Adipose tissue (tissue), 3 donors: Measurements from ENCODE around the gene FAM120A. TPM values are rescaled to one million over a fixed set of nuclear protein-coding genes. Genes with fewer than 3 reads are reported as not detected.

Source experiments
- H3K27ac ChIP-seq: one replicate; pipeline ENCODE4 v1.5.1; 2013; ENCODE audit warnings: low read depth, low read length
- WGBS, 3 donors: extraction: QIAGEN DNeasy Blood & Tissue Kit; methylation state at CpG; one replicate each; pipeline ENCODE4 v1.1.7; 2013; 5-methylcytosine and 5-hydroxymethylcytosine counted together
- polyA plus RNA-seq, 3 donors: library from polyadenylated mRNA; stranded (reverse); fragments of 200-250 nt; gene quantifications; one replicate each; pipeline ENCODE4 v1.2.3, GENCODE V29; 2013
- donor health status: healthy with polysubstance abuse.
- donor health status: Bipolar disorder and iron deficiency.
- donor health status: healthy.

Gene FAM120A
- polyA plus RNA-seq, 3 donors: 38.4 to 60.1 (median 53.3) TPM

DNA sequence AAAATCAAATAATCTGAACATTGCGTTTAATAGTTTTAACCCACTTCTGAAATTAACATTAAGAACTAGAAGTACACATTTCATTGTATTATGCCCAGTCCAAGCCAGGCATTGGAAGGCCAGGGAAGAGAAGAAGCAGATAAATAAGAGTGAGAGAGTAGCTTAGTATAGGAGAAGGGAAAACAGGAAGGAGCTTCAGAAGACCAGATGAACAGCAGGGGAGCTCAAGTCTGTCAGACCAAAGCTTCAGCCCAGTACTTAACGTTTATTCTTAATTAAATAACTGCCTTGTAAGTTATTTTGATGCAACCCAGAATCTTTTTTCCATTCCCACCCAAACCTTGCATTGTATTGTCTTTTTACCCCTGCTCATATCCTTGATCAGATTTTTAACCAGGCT, 13.4 kb downstream of the FAM120A start:
- 60 to 65% (median 60%) methylated on average over 2 of the region's 2 CpGs for WGBS, 3 donors
- no peak overlapping the region for H3K27ac ChIP-seq

DNA sequence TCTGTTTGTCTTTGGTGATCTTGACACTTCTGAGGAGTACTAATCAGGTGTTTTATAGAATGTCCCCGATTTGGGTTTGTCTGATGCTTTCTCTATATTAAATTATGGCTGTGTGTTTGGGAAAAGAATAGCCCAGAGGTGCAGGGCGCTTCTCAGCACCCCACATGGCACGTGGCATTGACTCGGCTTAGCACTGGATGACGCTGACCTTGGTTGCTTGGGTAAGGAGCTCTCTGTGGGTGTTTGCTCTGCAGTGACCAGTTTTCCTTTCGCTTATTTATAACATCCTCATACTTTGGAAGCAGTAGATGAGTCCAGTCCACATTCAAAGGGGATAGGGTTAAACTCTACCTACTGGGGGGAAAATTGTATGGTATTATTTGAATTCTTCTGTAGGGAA, 14.4 kb downstream of the FAM120A start:
- 38 to 95% (median 91%) methylated on average over 6 of the region's 6 CpGs for WGBS, 3 donors
- no peak overlapping the region for H3K27ac ChIP-seq

DNA sequence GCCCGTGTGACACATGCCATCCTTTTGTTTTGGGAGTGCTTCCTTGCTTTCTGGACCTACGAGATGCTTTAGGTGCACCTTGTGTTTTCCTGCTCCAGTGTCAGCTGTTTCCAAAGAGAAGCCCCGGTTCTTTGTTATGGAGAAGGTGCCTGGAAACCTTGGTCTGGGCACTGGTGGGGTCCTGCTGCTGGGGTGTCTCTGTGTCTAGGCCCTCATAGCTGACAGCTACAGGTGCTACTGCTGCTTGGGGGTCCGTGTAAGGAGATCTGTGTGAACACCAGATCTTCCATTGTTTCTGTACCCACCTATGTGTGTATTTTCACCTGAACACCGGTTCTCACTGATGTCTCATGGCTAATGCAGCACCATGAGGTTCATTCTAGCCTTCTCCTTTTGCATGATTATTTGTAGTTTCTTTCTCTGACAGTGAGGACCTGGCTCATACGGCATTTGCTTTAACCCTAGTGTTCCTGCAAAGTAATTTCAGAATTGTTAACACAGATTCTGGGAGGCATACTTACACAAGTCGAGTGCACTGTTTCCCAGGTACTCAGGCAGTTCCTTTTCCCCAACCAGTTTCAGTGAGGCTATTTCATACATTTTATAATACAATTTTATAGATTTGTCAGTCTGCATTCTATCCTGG, 15.1 kb downstream of the FAM120A start:
- 50 to 67% (median 66%) methylated on average over 7 of the region's 7 CpGs for WGBS, 3 donors
- H3K27ac ChIP-seq: no peak overlapping the region

DNA sequence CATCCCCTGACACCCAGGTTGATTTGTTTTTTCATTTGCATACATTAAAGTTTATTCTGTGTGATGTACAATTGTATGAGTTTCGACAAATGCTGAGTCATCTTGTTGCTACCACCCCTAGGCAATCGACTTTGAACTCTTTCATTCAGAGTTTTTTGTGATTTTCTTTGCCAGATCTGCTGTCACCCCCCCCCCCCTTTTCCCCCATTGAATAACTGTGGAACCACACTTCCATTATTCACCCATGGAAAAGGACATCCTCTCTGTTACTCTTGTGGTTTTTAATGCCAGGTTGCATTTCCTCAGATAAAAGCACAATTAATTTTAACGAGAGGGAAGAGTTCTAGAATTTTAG, 15.6 kb downstream of the FAM120A start:
- 23 to 27% (median 24%) methylated on average over 3 of the region's 3 CpGs for WGBS, 3 donors
- H3K27ac ChIP-seq: no peak overlapping the region

DNA sequence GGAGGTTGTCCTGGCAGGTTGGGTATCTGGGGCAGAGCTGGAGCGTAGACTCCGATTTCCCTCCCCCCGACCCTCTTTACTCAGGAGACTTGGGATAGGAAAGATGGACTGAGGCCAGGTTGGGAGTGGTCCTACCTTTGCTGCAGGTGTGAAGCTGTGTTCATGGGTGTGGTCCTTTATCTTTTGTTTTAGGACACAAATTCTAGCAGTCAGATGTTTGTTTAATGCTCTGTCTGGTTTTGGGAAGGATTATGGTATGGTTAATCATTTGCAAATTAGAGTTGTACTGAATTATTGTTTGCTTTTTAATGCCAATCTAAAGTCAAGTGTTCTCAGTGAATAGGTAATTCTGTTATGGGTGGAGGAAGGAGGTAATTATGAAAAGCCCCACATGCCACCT, 16.0 kb downstream of the FAM120A start:
- 18 to 75% (median 71%) methylated on average over 3 of the region's 3 CpGs for WGBS, 3 donors
- no peak overlapping the region for H3K27ac ChIP-seq

DNA sequence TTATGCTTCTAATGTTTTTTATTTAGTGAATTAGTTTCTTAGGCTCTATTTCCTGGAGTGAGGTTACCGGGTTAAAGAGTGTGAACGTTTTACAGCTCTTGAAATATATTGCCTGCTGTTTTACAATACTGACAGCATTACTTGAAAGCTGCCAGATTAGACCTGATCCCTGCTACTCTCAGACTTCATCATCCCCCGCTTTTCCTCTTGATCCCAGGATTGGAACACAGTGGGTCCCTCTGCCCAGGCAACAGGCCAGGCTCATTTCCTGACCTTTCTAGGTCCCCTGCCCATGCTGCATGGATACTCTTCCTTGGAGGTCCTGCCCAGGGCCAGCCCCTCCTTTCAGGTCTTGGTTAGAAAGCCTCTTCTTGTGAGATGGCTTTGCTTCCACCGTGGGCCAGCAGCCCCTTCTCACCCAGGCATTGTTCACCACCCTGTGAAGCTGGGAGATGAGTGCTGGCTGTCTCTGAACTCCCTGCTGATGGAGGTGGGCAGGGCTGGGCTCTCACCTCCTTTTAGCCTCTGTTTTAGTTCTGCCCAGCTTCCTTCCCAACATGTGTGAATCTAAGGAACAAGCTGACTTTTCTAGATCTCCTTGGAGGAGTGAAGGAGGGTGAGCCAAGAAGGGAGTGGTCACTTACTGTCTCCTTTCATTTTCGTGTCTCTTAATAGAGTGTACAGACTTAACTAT, 17.4 kb downstream of the FAM120A start:
- H3K27ac ChIP-seq: peak overlapping the region; percentile 72
- 28 to 32% (median 29%) methylated on average over 5 of the region's 5 CpGs for WGBS, 3 donors

DNA sequence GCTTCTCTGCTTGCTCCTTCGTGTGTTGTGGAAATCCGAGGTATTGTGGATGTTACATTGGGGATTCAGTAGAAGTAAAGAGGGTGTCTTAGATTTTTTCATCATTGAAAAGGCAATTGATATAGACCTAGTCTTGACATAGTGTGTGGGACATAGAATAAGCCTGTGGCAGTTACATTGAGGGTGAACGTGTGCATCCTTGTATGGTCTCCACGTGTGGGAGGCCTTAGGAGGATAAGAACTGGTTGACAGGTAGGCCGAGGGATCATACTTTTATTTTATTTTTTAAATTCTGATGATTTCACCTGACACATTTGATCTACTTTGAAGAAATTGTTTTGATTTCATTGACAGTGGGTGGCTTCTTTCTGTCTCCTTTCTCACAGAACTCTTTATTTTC, 18.9 kb downstream of the FAM120A start:
- 87 to 94% (median 92%) methylated on average over 5 of the region's 5 CpGs for WGBS, 3 donors
- H3K27ac ChIP-seq: no peak overlapping the region

DNA sequence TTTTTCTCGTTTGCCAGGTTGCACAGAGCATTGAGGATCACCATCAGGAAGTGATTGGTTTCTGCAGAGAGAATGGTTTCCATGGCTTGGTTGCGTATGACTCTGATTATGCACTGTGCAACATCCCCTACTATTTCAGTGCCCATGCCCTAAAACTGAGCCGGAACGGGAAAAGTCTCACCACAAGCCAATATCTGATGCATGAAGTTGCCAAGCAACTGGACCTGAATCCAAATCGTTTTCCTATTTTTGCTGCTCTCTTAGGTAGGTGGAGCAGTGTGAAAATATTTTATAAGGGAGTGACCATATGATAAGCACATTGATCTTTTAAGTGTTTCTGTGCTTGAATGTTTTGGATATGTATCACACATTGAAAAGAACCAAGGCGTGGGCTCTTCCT, 19.6 kb downstream of the FAM120A start:
- WGBS, 3 donors: 53 to 79% (median 65%) methylated on average over 6 of the region's 6 CpGs
- H3K27ac ChIP-seq: no peak overlapping the region

DNA sequence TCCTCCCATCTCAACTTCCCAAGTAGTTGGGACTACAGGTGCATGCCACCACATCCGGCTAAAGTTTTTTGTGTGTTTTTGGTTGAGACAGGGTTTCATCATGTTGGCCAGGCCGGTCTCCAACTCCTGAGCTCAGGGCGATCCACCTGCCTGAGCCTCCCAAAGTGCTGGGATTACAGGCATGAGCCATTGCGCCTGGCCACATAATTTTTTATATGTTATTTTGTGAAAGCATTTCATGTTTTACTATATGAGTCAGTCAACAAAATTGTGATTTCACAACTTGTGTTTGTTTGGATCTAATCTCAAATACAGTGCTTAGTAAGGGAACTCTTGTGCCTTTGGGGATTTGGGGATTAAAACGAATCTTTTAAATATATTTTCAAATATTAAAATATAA, 21.9 kb downstream of the FAM120A start:
- no peak overlapping the region for H3K27ac ChIP-seq
- WGBS, 3 donors: 80 to 86% (median 81%) methylated on average over 5 of the region's 5 CpGs

DNA sequence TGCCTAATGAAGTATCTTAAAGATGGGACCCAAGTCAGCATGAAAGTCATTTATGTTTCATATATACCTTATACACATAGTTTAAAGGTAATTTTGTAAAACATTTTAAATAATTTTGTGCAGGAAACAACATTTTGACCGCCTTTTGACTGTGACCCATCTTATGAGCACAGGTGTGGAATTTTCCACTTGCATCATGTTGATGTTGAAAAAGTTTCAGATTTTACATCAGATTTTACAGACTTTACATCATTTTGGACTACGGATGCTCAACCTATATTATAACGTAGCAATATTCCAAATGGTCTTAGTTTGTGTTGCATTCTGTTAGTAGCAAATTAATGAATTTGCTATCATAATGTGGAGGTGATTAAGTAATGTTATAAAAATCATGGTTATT, 23.6 kb downstream of the FAM120A start:
- H3K27ac ChIP-seq: no peak overlapping the region
- 85 to 96% (median 91%) methylated on average over 3 of the region's 3 CpGs for WGBS, 3 donors

DNA sequence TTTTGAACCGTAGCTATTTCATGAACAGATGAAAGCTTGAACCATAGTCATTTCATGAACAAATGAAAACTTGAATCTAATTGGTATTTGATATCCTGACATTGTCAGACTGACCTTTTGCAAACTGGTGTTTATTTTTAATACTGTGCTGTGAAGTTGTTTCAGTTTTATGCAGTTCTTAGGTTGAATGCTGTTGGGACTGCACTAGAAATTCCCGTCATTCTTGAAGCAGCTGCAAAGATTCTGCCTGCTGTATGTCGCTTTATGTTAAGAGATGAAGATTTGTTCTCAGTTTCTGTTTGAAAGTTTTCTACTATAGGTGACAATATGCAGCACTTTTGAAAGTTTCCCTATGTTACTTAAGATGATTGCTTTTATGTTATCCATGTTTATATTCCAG, 24.4 kb downstream of the FAM120A start:
- WGBS, 3 donors: 84 to 95% (median 87%) methylated on average over 3 of the region's 3 CpGs
- no peak overlapping the region for H3K27ac ChIP-seq

DNA sequence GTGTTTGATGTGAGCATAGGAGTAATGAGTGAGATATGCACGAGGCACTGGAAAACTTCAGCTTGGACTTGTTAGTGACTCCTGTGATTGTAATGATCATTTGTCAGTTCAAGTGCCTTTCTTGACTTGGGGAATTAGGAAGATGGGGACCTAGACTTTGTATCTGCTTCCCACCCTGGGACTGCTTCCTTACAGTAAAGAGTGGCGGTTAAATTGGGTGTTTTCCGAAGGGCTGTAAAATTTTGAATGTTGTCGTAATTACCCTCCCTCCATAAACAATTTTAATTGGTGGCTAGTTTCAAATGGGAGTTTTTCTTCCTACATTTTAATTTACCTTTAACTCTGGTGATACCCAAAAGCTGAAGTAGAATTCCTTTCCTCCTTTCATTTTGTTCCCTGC, 25.4 kb downstream of the FAM120A start:
- H3K27ac ChIP-seq: no peak overlapping the region
- WGBS, 3 donors: 90 to 91% (median 91%) methylated on average over 4 of the region's 4 CpGs

DNA sequence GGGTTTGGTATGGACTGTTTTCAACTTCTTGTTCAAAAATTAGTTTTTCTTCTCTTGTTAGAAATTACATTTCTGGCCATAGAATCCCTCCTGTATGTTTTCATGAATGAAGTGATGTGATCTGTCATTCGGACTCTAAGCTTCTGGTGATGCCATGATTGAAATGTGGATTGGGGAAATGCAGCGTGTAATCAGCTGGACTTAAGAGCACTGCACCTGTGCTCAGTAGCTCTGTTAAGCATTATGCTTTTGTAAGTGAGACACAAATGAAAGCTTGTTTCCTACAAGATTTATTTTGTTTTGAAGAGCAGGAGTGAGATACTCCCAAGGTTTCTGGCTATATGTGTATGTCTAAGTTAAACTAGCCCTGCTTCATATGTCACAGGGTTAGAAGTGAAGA, 25.9 kb downstream of the FAM120A start:
- no peak overlapping the region for H3K27ac ChIP-seq
- 75 to 89% (median 86%) methylated on average over 2 of the region's 2 CpGs for WGBS, 3 donors

DNA sequence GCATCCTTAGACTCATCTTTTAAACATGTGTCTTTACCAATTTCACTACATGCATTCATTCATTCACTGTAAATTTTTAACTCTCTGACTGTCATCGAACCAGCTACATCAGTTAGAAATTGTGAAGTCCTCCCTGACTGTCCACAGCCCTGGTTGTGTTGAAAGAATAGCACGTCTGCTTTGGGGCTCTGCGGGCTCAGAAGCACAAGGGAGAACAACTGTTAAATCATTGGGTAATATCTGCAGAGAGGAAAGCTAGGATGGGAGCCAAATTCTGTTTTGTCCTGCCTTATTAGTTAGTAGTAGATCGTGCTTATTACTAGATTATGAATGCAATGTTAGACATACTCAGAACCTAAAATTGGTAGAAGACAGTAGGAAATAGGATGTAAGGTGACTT, 28.2 kb downstream of the FAM120A start:
- WGBS, 3 donors: 41 to 80% (median 43%) methylated on average over 4 of the region's 4 CpGs
- H3K27ac ChIP-seq: no peak overlapping the region

DNA sequence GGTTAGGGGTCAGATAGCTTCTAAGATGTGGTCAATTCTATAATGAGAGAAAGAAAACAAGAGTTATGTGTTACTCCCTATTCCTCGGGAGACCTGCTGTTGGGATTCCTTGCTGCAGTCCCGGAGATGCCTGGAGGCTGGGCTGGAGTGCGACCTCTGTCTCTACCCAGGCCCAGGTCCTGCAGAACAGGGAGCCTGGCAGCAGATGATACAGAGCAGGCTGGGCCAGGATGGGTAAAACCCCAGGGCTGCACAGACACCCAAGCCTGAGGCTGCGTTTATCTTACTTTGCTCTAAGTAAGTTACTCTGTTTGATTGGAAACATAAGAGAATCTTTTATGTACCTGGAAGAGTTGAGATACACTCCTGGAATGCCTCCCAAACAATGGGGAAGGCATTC, 28.8 kb downstream of the FAM120A start:
- WGBS, 3 donors: 74 to 89% (median 84%) methylated on average over 4 of the region's 4 CpGs

DNA sequence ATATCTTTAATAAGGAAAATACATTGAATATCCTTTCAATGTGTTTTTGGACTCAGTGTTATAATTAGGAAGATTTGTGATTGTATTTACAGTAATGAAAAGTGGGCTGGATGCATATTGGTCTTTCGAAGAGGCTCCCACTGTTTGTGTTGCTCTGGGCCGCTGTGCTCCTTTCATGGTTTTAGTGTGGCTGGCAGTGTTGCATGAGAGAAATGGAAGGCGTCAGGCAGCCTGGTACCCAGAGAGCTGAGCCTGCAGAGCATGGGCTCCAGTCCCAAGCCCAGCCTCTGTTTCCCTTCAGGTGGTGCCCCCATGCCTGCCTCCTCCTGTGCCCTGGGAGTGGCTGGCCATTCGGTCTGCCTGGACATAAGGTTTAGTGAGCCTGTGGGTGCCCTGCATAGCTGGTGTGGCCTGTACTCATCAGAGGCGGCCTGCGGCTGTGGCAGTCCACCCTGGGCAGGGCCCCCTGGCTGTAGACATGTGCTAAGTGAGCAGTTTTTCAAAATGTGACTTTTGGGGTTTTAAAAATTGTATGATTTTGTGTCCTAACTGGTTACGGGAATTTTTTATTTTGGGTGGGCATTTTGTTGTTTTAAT, 29.3 kb downstream of the FAM120A start:
- 91 to 95% (median 94%) methylated on average over 7 of the region's 7 CpGs for WGBS, 3 donors
- H3K27ac ChIP-seq: no peak overlapping the region

More for the DNA sequence above, 28.8 kb downstream of the FAM120A start:
- no peak overlapping the region for H3K27ac ChIP-seq

DNA sequence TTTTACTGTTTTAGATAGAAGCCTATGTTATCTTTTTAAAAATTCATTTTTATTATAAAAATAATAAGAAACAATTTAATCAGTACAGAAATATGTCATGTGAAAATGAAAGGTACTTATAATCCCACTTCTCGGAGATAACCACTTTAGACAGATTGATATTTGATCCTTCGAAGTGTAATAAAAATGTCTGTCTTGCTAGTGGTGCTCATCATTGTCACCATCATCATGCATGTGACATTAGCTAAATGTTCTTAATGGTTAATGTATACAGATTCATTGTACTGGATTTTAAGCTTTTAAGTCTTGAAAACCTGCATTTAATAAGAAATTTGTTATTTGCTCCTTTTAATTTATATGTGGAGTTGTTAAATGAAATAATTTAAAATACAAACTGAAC, 32.0 kb downstream of the FAM120A start:
- H3K27ac ChIP-seq: no peak overlapping the region
- WGBS, 3 donors: 92 to 96% (median 94%) methylated on average over 2 of the region's 2 CpGs

DNA sequence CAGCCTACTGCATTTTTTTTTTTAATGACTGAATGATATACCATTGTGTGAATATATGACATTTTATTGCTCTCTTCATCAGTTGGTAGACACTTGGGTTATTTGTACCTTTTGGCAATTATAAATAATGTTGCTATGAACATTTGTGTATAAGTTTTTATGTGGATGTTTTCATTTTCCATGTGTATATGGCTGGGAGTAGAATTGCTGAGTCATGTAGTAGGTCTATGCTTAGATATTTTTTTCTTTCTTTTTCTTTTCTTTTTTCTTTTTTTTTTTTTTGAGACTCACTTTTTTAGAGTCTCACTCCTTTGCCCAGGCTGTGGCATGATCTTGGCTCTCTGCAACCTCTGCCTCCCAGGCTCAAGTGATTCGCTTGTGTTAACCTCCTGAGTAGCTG, 34.8 kb downstream of the FAM120A start:
- H3K27ac ChIP-seq: no peak overlapping the region
- WGBS, 3 donors: 94 to 100% (median 96%) methylated on average over 1 of the region's 1 CpG

DNA sequence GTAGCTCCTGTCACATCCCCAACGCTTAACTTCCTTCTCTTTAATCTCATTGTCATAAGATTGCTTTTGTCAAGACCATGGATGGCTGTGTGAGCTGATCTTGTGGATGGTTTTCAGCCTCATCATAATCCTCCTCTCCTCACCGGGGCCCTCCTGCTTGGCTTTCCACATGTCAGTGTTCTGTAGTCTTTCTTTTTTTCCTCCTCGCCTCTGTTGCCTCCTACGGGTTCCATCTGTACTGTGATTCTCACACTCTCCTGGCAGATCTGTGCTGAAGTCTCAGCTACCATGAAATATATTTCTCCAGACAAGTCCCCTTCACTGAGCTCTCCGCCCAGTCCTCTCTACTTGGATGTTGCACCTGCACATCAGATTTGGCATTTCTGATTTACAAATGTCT, 36.8 kb downstream of the FAM120A start:
- WGBS, 3 donors: 93 to 97% (median 96%) methylated on average over 5 of the region's 5 CpGs
- no peak overlapping the region for H3K27ac ChIP-seq
